Activated T-cell treated with anti-CD3 and anti-CD28 coated beads, Interleukin-2, amount 50 U/mL, for 4 hours (primary cell): ENCODE results near the gene COQ8B. TPM values are rescaled to one million over a fixed set of nuclear protein-coding genes. Genes with fewer than 3 reads are reported as not detected.
A peak's percentile ranks its signal among the peaks of the same experiment; 100 is the strongest.
"Not testable (repeated sequence)": the region's sequence is repeated elsewhere in the genome, so short reads cannot be mapped to it uniquely, and the experiment has no call there.

Source experiments
- ATAC-seq, 2 donors: fragments of 200-7000 bp; cut with Tn5 transposase; one replicate each; pipeline ENCODE4 v1.10.0; 2021
- DNase-seq: peaks from one replicate; pipeline ENCODE4 v3.0.0-alpha.2; 2020
- H3K27me3 Mint-ChIP-seq: one replicate; pipeline ENCODE4 v1.8.0; 2021; ENCODE audit warnings: low read depth, mixed read lengths
- H3K36me3 Mint-ChIP-seq: one replicate; pipeline ENCODE4 v1.8.0; 2022; ENCODE audit warnings: mixed read lengths; ENCODE audit not compliant: insufficient read depth
- H3K4me1 Mint-ChIP-seq: one replicate; pipeline ENCODE4 v1.8.0; 2021; ENCODE audit warnings: low read depth, mixed read lengths
- H3K4me3 Mint-ChIP-seq: one replicate; pipeline ENCODE4 v1.8.0; 2021; ENCODE audit warnings: mild to moderate bottlenecking, moderate library complexity, mixed read lengths
- H3K9me3 Mint-ChIP-seq: one replicate; pipeline ENCODE4 v1.8.0; 2021; ENCODE audit warnings: mixed read lengths
- total RNA-seq, 3 donors: library from RNA; stranded (reverse); gene quantifications; one replicate each; pipeline ENCODE4 v1.2.1, GENCODE V29; 2021

The COQ8B gene
- total RNA-seq, 3 donors from 2014 or later: 18.7 to 21.3 (median 18.9) TPM

GRCh38 chr19:40736661-40737060, 20.0 kb upstream of the COQ8B start:
- Mint-ChIP-seq H3K36me3 (peaks cover 30% of the 10 kb centered on the region), H3K4me3 (no peak overlapping the region), H3K9me3 (no peaks in the 10 kb centered on the region), H3K27me3 (no peaks in the 10 kb centered on the region), H3K4me1 (no peaks in the 10 kb centered on the region)
- DNase-seq (no peak), ATAC-seq (no peak)

DNA sequence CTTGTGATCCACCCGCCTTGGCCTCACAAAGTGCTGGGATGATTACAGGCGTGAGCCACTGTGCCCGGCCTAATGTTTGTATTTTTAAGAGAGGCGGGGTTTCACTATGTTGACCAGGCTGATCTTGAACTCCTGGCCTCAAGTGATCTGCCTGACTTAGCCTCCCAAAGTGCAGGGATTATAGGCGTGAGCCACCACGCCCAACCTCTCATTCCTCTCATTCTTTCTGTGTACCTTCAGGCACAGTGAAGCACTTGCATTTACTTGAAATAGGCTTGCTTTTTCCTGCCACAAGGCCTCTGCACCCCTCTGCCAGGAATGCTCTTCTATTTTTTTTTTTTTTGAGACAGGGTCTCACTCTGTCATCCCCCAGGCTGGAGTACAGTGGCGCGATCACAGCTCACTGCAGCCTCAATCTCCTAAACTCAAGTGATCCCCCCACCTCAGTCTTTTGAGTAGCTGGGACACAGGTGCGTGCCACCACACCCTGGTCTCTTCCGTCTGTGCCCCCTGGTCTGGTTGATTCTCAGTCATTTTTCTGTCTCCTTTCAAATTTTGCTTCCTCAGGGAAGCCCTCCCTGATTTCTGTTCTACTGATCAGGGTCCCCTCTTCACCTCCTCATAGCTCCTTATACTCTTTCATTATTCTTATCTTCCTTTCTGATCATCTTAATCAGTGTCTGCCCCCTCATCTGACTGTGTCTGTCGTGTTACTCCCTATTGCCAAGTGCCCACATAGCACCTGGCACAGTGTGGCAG, 18.5 kb upstream of the COQ8B start:
- Mint-ChIP-seq H3K27me3 (no peaks in the 10 kb centered on the region), H3K36me3 (peaks cover 37% of the 10 kb centered on the region), H3K4me1 (no peaks in the 10 kb centered on the region), H3K4me3 (no peak overlapping the region), H3K9me3 (no peaks in the 10 kb centered on the region)
- DNase-seq: no peak
- ATAC-seq: no peak

- ATAC-seq (no peak), DNase-seq (no peak)
- Mint-ChIP-seq H3K36me3 (peaks cover 36% of the 10 kb centered on the region), H3K27me3 (no peaks in the 10 kb centered on the region), H3K9me3 (no peaks in the 10 kb centered on the region), H3K4me3 (no peak overlapping the region), H3K4me1 (no peaks in the 10 kb centered on the region)
Observed at GRCh38 chr19:40733149-40733548, 16.5 kb upstream of the COQ8B start.

- not testable (repeated sequence) for H3K9me3 Mint-ChIP-seq, ATAC-seq, H3K4me3 Mint-ChIP-seq, DNase-seq, H3K27me3 Mint-ChIP-seq, H3K4me1 Mint-ChIP-seq
- H3K36me3 Mint-ChIP-seq: peaks cover 33% of the 10 kb centered on the region
Observed at GRCh38 chr19:40732304-40732703, 15.6 kb upstream of the COQ8B start.

GRCh38 chr19:40730065-40730464, 13.4 kb upstream of the COQ8B start:
- not testable (repeated sequence) for ATAC-seq, H3K9me3 Mint-ChIP-seq, H3K4me3 Mint-ChIP-seq, DNase-seq, H3K27me3 Mint-ChIP-seq, H3K4me1 Mint-ChIP-seq
- peaks cover 32% of the 10 kb centered on the region for H3K36me3 Mint-ChIP-seq

GRCh38 chr19:40726279-40726678, 9.6 kb upstream of the COQ8B start:
- peaks cover 8% of the 10 kb centered on the region for H3K4me1 Mint-ChIP-seq

DNA sequence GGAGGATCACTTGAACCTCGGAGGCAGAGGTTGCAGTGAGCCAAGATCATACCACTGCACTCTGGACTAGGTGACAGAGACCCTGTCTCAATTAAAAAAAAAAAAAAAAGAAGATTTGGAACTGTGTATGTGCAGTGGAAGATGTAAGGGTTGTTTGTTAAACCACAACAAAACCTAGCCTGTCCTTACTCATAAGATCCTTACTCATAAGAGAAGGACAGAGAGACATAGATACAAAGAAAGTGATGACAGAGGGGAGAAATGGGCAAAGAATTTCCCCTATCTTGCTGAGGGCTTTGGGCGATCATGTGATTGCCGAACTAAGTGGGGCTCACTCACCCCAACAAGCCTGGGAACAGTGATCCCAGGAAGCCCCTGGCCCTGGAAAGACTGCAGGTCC, 8.2 kb upstream of the COQ8B start:
- Mint-ChIP-seq H3K27me3 (no peaks in the 10 kb centered on the region), H3K4me3 (no peak overlapping the region), H3K36me3 (peaks cover 14% of the 10 kb centered on the region), H3K9me3 (no peaks in the 10 kb centered on the region), H3K4me1 (peaks cover 20% of the 10 kb centered on the region)
- ATAC-seq (peak; percentile 76 to 83), DNase-seq (no peak)

More at GRCh38 chr19:40726279-40726678, 9.6 kb upstream of the COQ8B start:
- H3K9me3 Mint-ChIP-seq: no peaks in the 10 kb centered on the region
- H3K4me3 Mint-ChIP-seq: no peak overlapping the region
- peaks cover 21% of the 10 kb centered on the region for H3K36me3 Mint-ChIP-seq
- DNase-seq (no peak), ATAC-seq (no peak)
- H3K27me3 Mint-ChIP-seq: no peaks in the 10 kb centered on the region

DNA sequence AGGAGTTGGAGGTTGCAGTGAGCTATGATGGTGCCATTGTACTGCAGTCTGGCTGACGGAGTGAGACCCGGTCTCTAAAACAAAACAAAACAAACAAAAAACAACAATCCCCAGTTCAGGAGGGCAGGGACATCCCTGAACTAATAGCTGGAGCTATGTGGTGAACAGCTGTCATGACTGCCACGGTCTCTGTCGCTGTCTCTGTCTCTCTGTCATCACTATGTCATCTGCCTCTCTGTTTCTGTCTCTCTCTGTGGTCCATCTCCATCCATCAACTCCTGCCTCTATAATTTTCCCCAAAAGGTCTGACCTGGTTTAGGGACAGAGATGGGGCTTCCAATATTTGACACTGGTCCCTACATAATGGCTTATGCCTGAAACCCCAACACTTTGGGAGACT, 7.6 kb upstream of the COQ8B start:
- ATAC-seq (no peak), DNase-seq (no peak)
- no peaks in the 10 kb centered on the region for H3K27me3 Mint-ChIP-seq
- no peak overlapping the region for H3K4me3 Mint-ChIP-seq
- H3K36me3 Mint-ChIP-seq: peaks cover 14% of the 10 kb centered on the region
- no peaks in the 10 kb centered on the region for H3K9me3 Mint-ChIP-seq
- peaks cover 25% of the 10 kb centered on the region for H3K4me1 Mint-ChIP-seq

GRCh38 chr19:40723661-40724254, 7.1 kb upstream of the COQ8B start:
- DNase-seq (no peak), ATAC-seq (no peak)
- peaks cover 14% of the 10 kb centered on the region for H3K36me3 Mint-ChIP-seq
- H3K9me3 Mint-ChIP-seq: no peaks in the 10 kb centered on the region
- peaks cover 30% of the 10 kb centered on the region for H3K4me1 Mint-ChIP-seq
- H3K27me3 Mint-ChIP-seq: no peaks in the 10 kb centered on the region
- H3K4me3 Mint-ChIP-seq: no peak overlapping the region

DNA sequence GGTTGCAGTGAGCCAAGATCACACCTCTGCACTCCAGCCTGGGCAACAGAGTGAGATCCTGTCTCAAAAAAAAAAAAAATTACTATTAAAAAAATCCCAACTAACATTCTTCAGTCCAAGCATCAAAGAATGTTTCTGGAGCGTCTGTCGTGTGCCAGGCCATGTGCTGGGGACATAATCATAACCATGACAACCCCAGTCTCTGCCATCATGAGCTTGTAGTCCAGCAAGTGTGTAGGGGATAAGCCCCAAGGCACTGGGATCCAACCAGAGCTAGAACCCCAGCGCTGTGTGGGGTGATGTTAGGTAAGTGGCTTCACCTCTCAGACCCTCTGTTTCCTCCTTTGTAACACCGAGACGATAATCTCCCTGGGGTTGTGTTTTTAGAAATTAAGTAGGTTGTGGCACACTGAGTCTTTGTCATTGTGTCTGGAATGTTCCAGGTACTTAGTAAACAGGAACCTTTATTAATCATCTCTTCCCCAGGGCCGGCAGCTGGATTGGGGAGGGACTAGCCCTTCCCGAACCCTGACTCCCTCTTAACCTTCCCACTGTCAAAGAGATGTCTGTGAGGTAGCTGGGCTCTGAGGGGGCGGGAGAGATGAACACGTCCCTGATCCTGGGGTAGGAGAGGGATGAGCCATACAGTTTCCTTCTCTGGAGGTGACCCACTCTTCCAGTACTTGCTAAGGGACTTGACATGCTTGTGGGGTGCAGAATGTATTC, 5.4 kb upstream of the COQ8B start:
- Mint-ChIP-seq H3K9me3 (no peaks in the 10 kb centered on the region), H3K27me3 (no peaks in the 10 kb centered on the region), H3K36me3 (peaks cover 12% of the 10 kb centered on the region), H3K4me1 (peaks cover 37% of the 10 kb centered on the region), H3K4me3 (no peak overlapping the region)
- DNase-seq (no peak), ATAC-seq (no peak)

- peak overlapping the region; percentile 6 for H3K4me3 Mint-ChIP-seq
- ATAC-seq (no peak), DNase-seq (no peak)
- peaks cover 42% of the 10 kb centered on the region for H3K4me1 Mint-ChIP-seq
- H3K9me3 Mint-ChIP-seq: no peaks in the 10 kb centered on the region
- H3K36me3 Mint-ChIP-seq: peaks cover 7% of the 10 kb centered on the region
- H3K27me3 Mint-ChIP-seq: no peaks in the 10 kb centered on the region
Observed at GRCh38 chr19:40721140-40721486, 4.4 kb upstream of the COQ8B start.

- H3K27me3 Mint-ChIP-seq: no peaks in the 10 kb centered on the region
- peaks cover 5% of the 10 kb centered on the region for H3K36me3 Mint-ChIP-seq
- ATAC-seq (no peak), DNase-seq (no peak)
- peaks cover 55% of the 10 kb centered on the region for H3K4me1 Mint-ChIP-seq
- peak overlapping the region; percentile 92 for H3K4me3 Mint-ChIP-seq
- H3K9me3 Mint-ChIP-seq: no peaks in the 10 kb centered on the region
Observed at GRCh38 chr19:40719414-40719894, 2.8 kb upstream of the COQ8B start.

DNA sequence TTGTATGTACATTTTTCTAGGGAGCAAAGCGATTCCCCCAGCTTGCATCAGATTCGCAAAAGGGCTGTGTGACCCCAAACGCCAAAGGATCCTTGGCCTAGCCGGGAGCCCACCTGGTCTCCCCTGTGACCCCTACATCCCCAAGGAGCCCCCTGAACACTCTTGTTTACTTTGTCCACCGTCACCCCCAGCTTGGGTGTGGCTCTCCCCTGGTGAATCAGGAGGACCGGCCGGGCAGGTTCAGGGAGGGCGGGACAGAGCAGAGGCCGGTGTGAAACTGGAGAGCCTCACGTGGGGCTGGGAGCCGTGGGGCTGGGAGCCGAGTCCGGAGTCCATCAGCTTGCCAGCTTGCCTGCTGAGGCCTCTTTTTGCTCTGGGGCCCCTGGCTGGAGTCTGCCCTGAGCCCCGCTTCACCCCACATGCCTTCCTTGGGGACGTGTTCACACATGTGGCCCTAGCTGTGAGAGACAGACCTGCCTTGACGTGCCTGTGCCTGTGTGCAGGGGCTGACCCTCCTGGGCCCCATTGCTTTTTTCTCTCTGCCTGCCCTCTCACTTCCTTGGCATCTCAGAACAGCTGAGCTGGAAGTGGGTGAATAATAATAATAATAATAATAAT, 2.2 kb upstream of the COQ8B start:
- peaks cover 5% of the 10 kb centered on the region for H3K36me3 Mint-ChIP-seq
- ATAC-seq (no peak), DNase-seq (no peak)
- H3K4me3 Mint-ChIP-seq: peak overlapping the region; percentile 92
- H3K9me3 Mint-ChIP-seq: no peaks in the 10 kb centered on the region
- peaks cover 56% of the 10 kb centered on the region for H3K4me1 Mint-ChIP-seq
- H3K27me3 Mint-ChIP-seq: no peaks in the 10 kb centered on the region
